Neural progenitor cell (in vitro differentiated cells): Measurements from ENCODE around the gene PAK4. TPM values are rescaled to one million over a fixed set of nuclear protein-coding genes. Genes with fewer than 3 reads are reported as not detected.
"Not testable (repeated sequence)": the region's sequence is repeated elsewhere in the genome, so short reads cannot be mapped to it uniquely, and the experiment has no call there.

ENCODE experiments used
- DNase-seq: peaks from one replicate; pipeline ENCODE4 v3.0.0-alpha.2; 2016; ENCODE audit warnings: low spot score
- H2AFZ ChIP-seq: fragments of 200-600 bp; sonication (generic); replicated peaks from 2 replicates; pipeline ENCODE4 v1.6.1; 2016; ENCODE audit warnings: antibody characterized with exemption
- H3F3A ChIP-seq: fragments of 200-600 bp; sonication (generic); 2 replicates; pipeline ENCODE4 v1.6.1; 2016; ENCODE audit warnings: antibody characterized with exemption, low read depth
- H3K27ac ChIP-seq: fragments of 200-600 bp; sonication (generic); 2 replicates; pipeline ENCODE4 v1.5.1; 2016; ENCODE audit warnings: mild to moderate bottlenecking
- H3K27me3 ChIP-seq: fragments of 200-600 bp; sonication (generic); 2 replicates; pipeline ENCODE4 v1.6.1; 2016; ENCODE audit warnings: mild to moderate bottlenecking, moderate library complexity
- H3K36me3 ChIP-seq: fragments of 200-600 bp; sonication (generic); 2 replicates; pipeline ENCODE4 v1.5.1; 2016
- H3K4me1 ChIP-seq: fragments of 200-600 bp; sonication (generic); 2 replicates; pipeline ENCODE4 v1.6.1; 2016; ENCODE audit warnings: mixed run types
- H3K4me2 ChIP-seq: fragments of 200-600 bp; sonication (generic); 2 replicates; pipeline ENCODE4 v1.6.1; 2016
- H3K4me3 ChIP-seq: fragments of 200-600 bp; sonication (generic); 2 replicates; pipeline ENCODE4 v1.5.1; 2016
- H3K79me2 ChIP-seq: fragments of 200-600 bp; sonication (generic); 2 replicates; pipeline ENCODE4 v1.6.1; 2016; ENCODE audit warnings: low read depth
- H3K9ac ChIP-seq: fragments of 200-600 bp; sonication (generic); 2 replicates; pipeline ENCODE4 v1.6.1; 2016
- H3K9me3 ChIP-seq: fragments of 200-600 bp; sonication (generic); 2 replicates; pipeline ENCODE4 v1.5.1; 2016; ENCODE audit warnings: low read depth
- H4K20me1 ChIP-seq: fragments of 200-600 bp; sonication (generic); 2 replicates; pipeline ENCODE4 v1.6.1; 2016; ENCODE audit warnings: low read depth
- H3K27ac Mint-ChIP-seq: 3 replicates; pipeline ENCODE4 v1.8.0; 2021; ENCODE audit warnings: mixed read lengths
- H3K27me3 Mint-ChIP-seq: 2 replicates; pipeline ENCODE4 v1.8.0; 2022; ENCODE audit warnings: low read depth, mild to moderate bottlenecking, inconsistent platforms, moderate library complexity, mixed read lengths; ENCODE audit not compliant: insufficient read depth
- H3K36me3 Mint-ChIP-seq: 3 replicates; pipeline ENCODE4 v1.8.0; 2021; ENCODE audit warnings: mixed read lengths
- H3K4me1 Mint-ChIP-seq: 3 replicates; pipeline ENCODE4 v1.8.0; 2021; ENCODE audit warnings: mixed read lengths
- H3K4me3 Mint-ChIP-seq: 3 replicates; pipeline ENCODE4 v1.8.0; 2021; ENCODE audit warnings: mild to moderate bottlenecking, moderate library complexity, mixed read lengths
- H3K9me3 Mint-ChIP-seq: 3 replicates; pipeline ENCODE4 v1.8.0; 2020; ENCODE audit warnings: mixed read lengths
- CTCF ChIP-seq: fragments of 200-600 bp; sonication (generic); IDR thresholded peaks from 2 replicates; pipeline ENCODE4 v1.5.1; 2017; ENCODE audit warnings: antibody characterized with exemption, mild to moderate bottlenecking
- EZH2 ChIP-seq: fragments of 200-600 bp; sonication (generic); IDR thresholded peaks from 2 replicates; pipeline ENCODE4 v1.6.1; 2017; ENCODE audit warnings: antibody characterized with exemption, mild to moderate bottlenecking, moderate library complexity
- EZH2phosphoT487 ChIP-seq: fragments of 200-600 bp; sonication (generic); IDR thresholded peaks from 2 replicates; pipeline ENCODE4 v1.6.1; 2017; ENCODE audit warnings: antibody characterized with exemption
- total RNA-seq: library from RNA; depleted of rRNA; stranded (reverse); fragments of >200 nt; gene quantifications from 2 replicates; pipeline ENCODE4 v1.2.3, GENCODE V29; 2015; ENCODE audit warnings: low replicate concordance

PAK4 gene
- total RNA-seq, 1 donor from 2014 or later: 9.7 TPM

DNA sequence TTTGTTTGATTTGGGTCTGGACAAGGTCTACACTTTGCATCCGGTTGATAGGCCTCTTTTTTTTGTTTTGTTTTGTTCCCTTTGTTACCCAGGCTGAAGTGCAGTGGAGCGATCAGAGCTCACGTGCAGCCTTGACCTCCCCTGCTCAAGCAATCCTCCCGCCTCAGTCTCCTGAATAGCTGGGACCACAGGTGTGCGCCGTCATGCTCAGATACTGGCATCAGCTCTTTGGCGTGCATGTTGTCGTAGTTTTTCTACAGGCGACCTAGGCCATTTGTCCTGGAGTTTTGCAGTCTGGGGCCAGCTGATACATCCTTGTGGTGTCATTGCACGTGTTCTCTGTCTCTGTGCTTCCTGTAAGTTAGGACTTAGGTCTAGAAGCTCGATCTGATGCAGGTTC is 16.3 kb downstream of the PAK4 start:
- Histone ChIP-seq H3K9me3 (no peaks in the 10 kb centered on the region), H3K4me3 (no peak overlapping the region), H3F3A (peaks cover 33% of the 10 kb centered on the region), H3K27me3 (no peaks in the 10 kb centered on the region), H3K4me2 (no peak overlapping the region), H3K4me1 (peaks cover 57% of the 10 kb centered on the region), H3K27ac (no peak overlapping the region), H2AFZ (no peak overlapping the region), H3K79me2 (peaks cover 96% of the 10 kb centered on the region), H4K20me1 (peaks cover 96% of the 10 kb centered on the region), H3K36me3 (no peaks in the 10 kb centered on the region), H3K9ac (no peak overlapping the region)
- no peak for DNase-seq
- no peaks in the 10 kb centered on the region for H3K27me3 Mint-ChIP-seq
- H3K4me1 Mint-ChIP-seq: peaks cover 50% of the 10 kb centered on the region
- H3K9me3 Mint-ChIP-seq: no peaks in the 10 kb centered on the region
- TF ChIP-seq CTCF: no peak
- TF ChIP-seq EZH2phosphoT487: no peak
- no peak for TF ChIP-seq EZH2
- no peak overlapping the region for H3K4me3 Mint-ChIP-seq
- H3K27ac Mint-ChIP-seq: no peak overlapping the region
- H3K36me3 Mint-ChIP-seq: no peaks in the 10 kb centered on the region

GRCh38 chr19:39142630-39143029 is 17.0 kb downstream of the PAK4 start:
- no peak overlapping the region for H3K27ac ChIP-seq
- peaks cover 60% of the 10 kb centered on the region for H3K4me1 ChIP-seq
- TF ChIP-seq CTCF: no peak
- H3K9me3 ChIP-seq: no peaks in the 10 kb centered on the region
- H3K4me2 ChIP-seq: no peak overlapping the region
- peaks cover 33% of the 10 kb centered on the region for H3F3A ChIP-seq
- no peak for DNase-seq
- H3K27me3 Mint-ChIP-seq: peaks cover 2% of the 10 kb centered on the region
- H3K9me3 Mint-ChIP-seq: no peaks in the 10 kb centered on the region
- peaks cover 49% of the 10 kb centered on the region for H3K4me1 Mint-ChIP-seq
- H4K20me1 ChIP-seq: peaks cover 94% of the 10 kb centered on the region
- H3K36me3 ChIP-seq: no peaks in the 10 kb centered on the region
- no peak overlapping the region for H3K4me3 Mint-ChIP-seq
- H3K27me3 ChIP-seq: no peaks in the 10 kb centered on the region
- H3K79me2 ChIP-seq: peaks cover 96% of the 10 kb centered on the region
- no peak overlapping the region for H2AFZ ChIP-seq
- H3K9ac ChIP-seq: no peak overlapping the region
- H3K36me3 Mint-ChIP-seq: peaks cover 2% of the 10 kb centered on the region
- H3K27ac Mint-ChIP-seq: no peak overlapping the region
- no peak overlapping the region for H3K4me3 ChIP-seq

DNA sequence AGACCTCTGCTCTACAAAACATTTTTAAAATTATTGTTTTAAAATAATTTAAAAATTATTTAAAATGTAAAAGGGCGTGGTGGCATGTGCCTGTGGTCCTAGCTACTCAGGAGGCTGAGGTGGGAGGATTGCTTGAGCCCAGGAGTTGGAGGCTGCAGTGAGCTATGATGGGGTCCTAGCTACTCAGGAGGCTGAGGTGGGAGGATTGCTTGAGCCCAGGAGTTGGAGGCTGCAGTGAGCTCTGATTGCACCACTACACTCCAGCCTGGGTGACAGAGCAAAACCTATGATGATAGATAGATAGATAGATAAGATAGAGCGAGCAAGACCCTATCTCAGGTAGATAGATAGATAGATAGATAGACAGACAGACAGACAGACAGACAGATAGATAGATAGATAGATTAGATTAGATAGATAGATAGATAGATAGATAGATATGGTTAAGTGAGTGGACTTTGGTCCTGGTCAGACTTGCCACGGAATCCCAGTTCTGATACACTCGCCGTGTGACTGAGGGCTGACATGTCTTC is 18.2 kb downstream of the PAK4 start:
- Histone ChIP-seq H4K20me1 (peaks cover 83% of the 10 kb centered on the region), H3K27ac (peak overlapping the region; percentile 52), H3F3A (peaks cover 27% of the 10 kb centered on the region), H3K79me2 (peaks cover 96% of the 10 kb centered on the region), H3K4me2 (peak overlapping the region; percentile 70), H3K4me1 (peaks cover 50% of the 10 kb centered on the region)
- not testable (repeated sequence) for H3K36me3 ChIP-seq, H3K9me3 ChIP-seq, DNase-seq, H3K27me3 ChIP-seq, H3K4me3 ChIP-seq, H2AFZ ChIP-seq, H3K27ac Mint-ChIP-seq, H3K9me3 Mint-ChIP-seq, H3K27me3 Mint-ChIP-seq, H3K36me3 Mint-ChIP-seq, H3K9ac ChIP-seq
- peak overlapping the region; percentile 15 for H3K4me3 Mint-ChIP-seq
- H3K4me1 Mint-ChIP-seq: peaks cover 49% of the 10 kb centered on the region

DNA sequence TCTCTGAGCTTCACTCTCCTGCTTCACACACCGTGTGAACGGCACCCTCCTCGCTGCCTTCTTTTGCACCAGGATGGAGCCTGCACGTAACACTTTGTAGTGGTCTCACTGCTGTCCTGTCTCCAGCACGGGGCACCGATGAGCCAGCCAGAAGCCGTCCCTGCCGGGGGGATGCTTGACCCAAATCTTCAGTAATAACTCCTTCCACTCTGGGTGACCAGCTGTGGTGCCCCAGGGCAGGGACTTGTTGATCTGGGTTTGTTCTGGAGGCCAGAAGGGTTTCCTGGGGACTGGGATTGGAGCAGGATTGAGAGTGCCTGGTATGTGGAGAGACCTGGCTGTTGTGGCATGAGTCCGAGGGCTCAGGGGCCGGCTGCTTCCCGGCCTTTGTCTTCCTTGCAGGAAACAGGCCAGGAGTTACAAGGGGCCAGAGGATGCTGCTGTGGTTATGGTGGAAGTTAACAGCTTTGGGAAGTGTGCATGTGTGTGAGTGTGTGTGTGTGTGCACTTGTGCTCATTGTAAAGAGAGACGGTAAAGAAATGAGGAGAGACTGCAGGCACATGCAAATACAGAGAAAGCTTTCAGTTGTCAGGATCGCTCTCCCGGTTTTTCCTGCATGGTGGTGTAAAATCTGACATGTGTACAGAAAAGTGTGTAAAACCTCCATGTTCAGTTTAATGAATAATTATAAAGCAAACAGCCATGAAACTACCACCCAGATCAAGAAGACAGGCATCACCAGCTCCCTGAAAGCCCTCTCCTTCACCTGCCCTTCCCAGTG is 18.9 kb downstream of the PAK4 start:
- peaks cover 5% of the 10 kb centered on the region for H3K36me3 ChIP-seq
- H3K4me3 Mint-ChIP-seq: peak overlapping the region; percentile 15
- H3K4me1 Mint-ChIP-seq: peaks cover 44% of the 10 kb centered on the region
- H3F3A ChIP-seq: peaks cover 22% of the 10 kb centered on the region
- H3K9me3 Mint-ChIP-seq: peaks cover 2% of the 10 kb centered on the region
- no peak overlapping the region for H3K9ac ChIP-seq
- H3K36me3 Mint-ChIP-seq: peaks cover 9% of the 10 kb centered on the region
- peak; percentile 62 for DNase-seq
- H3K27ac ChIP-seq: peak overlapping the region; percentile 52
- peak overlapping the region; percentile 78 for H3K27ac Mint-ChIP-seq
- TF ChIP-seq CTCF: no peak
- TF ChIP-seq EZH2: no peak
- peak overlapping the region; percentile 25 for H3K4me3 ChIP-seq
- no peak overlapping the region for H2AFZ ChIP-seq
- H3K4me2 ChIP-seq: peak overlapping the region; percentile 70
- no peaks in the 10 kb centered on the region for H3K27me3 ChIP-seq
- H3K9me3 ChIP-seq: no peaks in the 10 kb centered on the region
- peaks cover 96% of the 10 kb centered on the region for H3K79me2 ChIP-seq
- peaks cover 44% of the 10 kb centered on the region for H3K4me1 ChIP-seq
- peaks cover 77% of the 10 kb centered on the region for H4K20me1 ChIP-seq
- peaks cover 5% of the 10 kb centered on the region for H3K27me3 Mint-ChIP-seq
